Activated CD8-positive, alpha-beta memory T cell treated with anti-CD3 and anti-CD28 coated beads for 48 hours (primary cell): ENCODE measurements around the gene SIX2.
"Not testable (repeated sequence)": the region's sequence is repeated elsewhere in the genome, so short reads cannot be mapped to it uniquely, and the experiment has no call there.

ENCODE experiments used
- DNase-seq, 3 experiments: peaks; one replicate each; pipeline ENCODE4 v3.0.0-alpha.2; 2020; ENCODE audit warnings: low read depth in 2 of 3, low spot score in 2 of 3

SIX2 gene

DNA sequence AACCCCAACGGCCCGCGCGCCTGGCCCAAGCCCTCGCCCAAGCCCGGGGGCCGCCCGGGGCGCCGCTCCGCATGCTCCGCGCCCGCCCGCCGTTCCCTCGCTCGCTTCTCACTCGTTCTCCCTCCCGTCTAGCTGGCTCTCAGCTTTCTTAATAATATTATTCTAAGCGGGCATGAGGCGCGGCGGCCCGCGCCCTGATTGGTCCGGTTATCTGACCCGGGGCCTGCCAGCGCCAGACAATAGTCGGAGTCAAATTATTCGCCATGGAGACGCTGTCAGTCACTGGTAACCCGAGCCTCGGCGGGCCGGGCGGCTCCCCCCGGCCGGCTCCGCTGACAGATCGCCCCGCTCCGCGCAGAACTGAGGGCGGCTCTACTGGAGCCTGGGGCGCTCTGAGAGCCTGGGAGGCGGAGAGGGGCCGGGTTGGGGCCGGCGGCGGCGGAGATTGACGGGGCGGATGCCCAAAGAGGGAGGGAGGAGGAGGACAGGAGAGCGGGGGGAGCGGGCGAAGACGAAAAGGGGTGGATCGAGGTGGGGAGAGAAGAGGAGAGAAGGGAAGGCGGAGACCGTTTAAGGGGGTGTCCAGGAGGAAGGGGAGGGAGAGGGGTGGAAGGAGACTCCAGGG, at the start of gene SIX2:
SIX2 (minus strand) TSS at position 150 of the 625 bp plus-strand sequence. CDS start 342 bp downstream, outside the sequence.
- no peak for DNase-seq

DNA sequence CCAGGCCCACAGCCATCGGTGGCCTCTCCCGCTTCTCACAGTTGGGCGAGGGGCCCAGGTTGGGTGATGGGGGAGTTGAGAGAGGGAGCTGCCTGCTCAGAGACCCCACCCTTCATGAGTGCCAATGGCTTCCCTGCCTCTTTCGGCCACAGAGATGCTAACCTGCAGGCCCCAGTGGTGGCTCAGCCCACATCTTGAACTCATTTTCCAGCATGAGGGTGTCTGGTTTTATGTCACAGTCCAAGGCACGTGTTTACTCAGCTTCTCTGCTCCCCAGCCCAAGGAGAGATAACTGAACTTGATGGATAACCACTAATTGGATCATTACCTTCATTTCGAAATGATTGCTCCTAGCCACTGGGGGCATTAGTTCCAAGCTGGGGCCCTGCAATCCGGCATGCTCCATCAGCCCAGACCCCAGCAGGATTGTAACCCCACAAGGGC, 45.9 kb upstream of the SIX2 start:
- DNase-seq, result no peak

DNA sequence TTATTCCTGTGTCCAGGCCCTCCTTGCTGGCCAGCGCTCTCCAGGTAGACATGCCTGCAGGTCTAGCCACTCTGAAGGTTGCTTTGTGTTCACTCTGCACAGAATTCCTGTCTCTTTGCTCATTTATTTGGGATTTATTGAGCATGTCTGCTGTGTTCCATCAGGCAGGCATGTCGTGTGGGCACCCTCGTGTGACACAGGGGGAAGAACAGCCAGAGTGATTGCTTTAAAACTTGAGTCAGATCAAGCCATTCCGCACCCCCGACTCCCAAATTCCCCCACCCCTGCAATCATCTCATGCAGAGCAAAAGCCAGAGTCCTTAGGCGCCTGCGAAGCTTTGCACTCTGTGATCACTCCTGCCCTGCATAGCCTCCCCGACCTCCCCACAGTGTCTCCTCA, 44.7 kb upstream of the SIX2 start:
- no peak for DNase-seq

DNA sequence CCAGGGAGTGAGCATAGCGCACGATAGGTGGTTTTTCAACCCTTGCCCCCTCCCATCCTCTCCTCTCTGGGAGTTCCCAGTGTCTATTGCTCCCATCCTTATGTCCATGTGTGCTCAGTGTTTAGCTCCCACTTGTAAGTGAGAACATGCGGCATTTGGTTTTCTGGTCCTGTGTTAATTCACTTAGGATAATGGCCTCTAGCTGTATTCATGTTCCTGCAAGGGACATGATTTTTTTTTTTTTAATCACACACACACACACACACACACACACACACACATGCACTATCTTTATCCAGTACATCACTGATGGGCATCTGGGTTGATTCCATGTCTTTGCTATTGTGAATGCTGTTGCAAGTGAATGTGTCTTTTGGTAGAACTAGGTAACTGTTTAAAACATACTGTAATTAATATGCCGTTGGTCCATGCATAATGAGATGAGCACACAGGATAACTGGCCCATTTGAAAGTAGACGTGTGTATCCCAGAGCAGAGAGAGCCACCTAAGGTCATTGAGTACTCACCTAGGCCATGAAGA, 43.2 kb upstream of the SIX2 start:
- DNase-seq, result no peak

DNA sequence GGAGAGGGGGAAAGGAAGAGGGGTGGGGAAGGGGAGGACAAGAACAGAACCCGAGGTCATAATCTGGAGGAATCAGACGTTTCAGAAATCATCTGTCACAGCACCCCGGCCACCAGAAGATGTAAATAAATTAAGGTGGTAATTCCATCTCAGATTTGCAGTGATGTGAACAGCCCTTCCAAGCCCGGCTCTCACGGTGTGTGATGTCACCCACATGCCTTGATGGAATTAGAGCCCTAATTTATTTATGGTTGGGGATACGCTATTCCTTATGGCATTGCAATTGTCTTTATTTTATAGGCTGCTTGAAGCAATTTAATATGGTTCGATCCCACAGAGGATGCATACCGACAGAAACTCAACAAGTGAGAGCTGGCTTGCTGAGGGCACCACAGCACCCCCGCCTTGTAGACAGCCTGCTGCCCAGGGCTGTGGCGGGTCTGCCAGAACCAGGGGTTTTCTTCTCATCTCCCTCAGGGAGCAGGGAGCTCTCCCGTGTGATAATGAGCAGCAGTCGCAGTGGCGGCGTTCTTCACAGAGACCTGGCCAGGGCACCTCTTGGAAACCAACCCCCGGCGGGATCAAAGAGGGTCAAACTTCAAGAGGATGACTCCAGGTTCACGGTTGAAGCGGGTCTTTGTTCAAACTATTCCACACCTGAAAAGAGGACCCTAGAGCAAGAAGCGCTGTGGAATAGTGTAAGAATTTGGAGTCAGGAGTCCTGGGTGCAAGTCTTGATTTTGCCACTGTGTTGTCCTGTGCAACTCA, 40.5 kb upstream of the SIX2 start:
- DNase-seq, result no peak

DNA sequence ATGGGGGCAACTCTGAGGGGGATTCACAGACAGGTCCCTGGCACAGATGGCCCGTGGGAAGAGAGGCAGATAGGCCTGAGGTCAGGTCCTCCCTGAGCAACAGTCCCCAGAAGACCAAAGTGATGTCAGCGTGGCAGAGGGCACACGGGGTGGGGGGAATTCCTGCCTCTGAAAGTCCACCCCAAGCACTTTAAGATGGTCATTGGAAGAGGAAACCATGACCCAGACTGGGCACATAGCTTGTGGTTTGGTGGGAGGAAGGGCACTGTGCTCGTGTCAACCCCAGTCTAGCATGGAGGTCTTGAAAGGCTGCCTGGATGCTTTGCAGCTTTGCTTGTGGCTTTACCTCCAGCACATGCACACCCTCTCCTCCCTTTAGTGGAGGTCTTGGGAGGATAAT, 38.0 kb upstream of the SIX2 start:
- DNase-seq, result no peak

DNA sequence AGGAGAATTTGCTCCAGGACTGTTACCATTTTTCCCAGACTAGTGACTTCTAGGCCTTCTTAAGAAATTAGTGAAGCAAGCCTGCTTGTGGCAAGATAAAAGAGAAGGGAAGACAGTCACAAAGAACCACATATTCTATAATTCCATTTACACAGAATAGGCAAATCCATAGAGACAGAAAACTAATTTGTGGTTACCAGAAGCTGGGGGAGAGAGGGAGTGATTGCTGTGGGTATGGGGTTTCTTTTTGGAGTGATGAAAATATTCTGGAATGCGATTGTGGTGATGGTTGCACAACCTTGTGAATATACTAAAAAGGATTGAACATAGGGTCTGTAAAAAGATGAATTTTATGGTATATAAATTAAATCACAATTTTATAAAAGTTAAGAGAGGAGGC, 37.5 kb upstream of the SIX2 start:
- DNase-seq, result no peak

DNA sequence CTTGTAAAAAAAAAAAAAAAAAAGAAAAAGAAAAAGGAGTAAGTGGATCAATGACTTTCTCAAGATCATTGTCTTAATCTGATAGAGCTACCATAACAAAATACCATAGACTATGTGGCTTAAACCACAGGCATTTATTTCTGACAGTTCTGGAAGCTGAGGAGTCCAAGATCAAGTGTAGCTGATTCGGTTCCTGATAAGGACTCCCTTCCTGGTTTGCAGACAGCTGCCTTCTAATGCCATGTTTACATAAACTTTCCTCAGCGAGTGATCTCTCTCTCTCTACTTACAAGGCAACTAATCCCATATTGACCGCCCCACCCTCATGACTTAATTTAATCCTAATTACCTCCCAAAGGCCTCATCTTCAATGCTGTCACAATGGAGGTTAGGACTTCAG, 36.5 kb upstream of the SIX2 start:
- no peak for DNase-seq

DNA sequence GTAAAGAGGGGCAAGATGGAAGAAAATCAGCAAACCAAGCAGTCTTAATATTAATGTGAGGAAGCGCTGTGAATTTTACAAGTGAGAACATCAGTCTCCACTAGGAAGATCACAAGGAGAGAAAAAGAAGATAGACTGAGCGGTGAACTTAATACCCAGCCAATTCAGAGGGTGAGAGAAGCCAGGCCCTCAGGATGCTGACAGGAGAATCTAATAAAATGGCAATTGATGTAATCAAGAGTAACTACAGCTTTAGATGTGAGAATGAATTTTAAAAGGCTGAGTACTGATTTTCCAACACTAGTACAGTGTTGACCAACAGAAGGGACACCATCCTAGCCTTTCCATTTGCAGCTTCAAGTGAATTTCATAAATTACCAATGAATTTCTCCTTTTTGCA, 35.7 kb upstream of the SIX2 start:
- DNase-seq, result no peak

DNA sequence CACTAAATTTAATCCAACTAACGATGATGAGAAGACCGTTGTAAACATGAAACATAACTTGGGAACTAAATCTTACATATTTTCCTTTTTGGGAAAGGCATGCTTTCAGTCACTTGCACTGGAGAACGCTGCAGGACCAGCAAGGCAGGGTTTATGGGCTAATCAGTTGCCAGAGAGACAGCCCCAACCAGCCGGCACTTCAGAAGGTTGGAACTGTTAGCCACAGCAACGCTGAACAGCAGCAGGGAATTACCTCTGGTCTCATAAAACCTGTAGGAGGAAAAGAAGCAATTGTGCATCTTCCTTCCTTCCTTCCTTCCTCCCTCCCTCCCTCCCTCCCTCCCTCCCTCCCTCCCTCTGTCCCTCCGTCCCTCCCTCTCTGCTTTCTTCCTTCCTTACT, 33.9 kb upstream of the SIX2 start:
- no peak for DNase-seq

DNA sequence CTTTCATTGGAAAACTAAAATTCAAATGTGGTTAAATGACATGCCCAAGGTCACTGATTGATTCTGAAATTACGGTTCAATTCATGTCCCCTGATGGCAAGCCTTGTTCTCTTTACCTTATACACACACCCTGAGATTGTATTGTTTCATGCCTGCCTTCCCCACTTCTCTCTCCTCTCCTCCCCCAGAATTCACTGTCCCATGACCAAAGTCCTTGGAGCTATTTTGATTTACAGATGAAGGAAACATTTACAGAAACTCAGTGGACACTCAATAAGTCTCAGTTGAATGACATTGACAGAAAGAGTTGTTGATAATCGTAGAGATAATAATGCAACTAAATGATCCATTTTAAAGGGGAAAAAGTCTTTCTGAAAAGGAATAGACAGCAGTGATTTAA, 33.1 kb upstream of the SIX2 start:
- no peak for DNase-seq

DNA sequence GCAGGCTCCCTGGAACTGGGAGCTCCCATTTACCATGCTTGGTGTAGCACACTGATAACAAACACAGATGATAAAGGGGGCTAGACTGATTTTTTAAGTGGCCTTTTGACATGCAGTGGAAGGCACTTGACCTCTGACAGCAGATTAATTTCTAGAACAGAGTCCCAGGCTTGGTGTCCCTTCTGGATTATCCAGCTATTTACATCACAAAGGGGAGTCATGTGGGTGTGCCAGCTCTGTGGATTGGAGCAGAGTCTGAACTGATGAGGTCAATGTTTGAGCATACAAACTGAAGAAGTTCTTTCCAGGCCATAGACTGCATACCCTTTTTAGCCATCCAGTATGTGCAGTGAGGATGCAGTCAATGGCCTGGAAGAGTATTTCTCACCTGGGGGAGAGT, 31.5 kb upstream of the SIX2 start:
- DNase-seq, result no peak

DNA sequence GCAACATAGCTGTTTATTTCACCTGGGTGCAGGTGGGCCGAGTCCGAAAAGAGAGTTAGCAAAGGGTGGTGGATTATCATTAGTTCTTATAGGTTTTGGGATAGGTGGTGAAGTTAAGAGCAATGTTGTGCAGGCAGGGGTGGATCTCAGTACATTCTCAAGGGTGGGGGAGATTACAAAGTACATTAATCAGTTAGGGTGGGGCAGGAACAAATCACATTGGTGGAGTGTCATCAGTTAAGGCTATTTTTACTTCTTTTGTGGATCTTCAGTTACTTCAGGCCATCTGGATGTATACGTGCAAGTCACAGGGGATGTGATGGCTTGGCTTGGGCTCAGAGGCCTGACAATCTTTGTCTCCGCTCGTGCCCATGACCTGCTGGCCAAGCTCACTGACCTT, 30.6 kb upstream of the SIX2 start:
- DNase-seq, result not testable (repeated sequence)

DNA sequence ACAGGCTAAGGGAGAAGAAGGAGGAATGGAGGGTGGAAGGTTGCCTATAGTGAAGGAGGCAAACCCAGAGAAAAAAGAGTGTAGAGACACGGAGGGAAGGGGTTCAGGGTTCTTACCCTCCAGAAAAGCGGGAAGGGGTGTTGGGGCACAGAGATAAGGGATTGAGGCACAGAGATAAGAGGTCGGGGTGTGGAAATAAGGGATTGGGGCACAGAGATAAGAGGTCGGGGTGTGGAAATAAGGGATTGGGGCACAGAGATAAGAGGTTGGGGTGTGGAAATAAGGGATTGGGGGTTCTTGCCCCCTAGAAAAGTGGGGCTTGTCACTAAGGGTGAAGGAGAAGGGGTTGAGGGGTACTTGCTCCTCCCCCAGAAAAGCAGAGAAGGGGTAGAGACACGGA, 29.6 kb upstream of the SIX2 start:
- DNase-seq, result not testable (repeated sequence)

DNA sequence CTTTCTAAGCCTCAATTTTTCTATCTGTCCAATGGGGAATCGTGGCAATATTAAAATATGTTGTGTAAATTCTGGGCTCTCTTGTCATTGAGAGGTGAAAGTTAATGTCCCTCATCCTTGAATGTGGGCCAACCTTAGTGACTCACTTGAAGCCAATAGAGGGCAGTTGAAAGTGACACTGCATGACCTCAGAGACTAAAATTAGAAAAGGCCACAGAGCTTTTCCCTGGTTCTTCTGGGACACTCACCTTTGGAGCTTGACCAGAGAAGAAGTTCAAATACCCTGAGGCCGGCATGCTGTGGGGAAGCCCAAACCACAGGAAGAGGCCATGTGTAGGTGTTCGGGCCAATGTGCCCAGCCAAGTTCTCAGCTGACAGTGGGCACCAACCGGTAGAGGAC, 24.1 kb upstream of the SIX2 start:
- DNase-seq, result no peak

DNA sequence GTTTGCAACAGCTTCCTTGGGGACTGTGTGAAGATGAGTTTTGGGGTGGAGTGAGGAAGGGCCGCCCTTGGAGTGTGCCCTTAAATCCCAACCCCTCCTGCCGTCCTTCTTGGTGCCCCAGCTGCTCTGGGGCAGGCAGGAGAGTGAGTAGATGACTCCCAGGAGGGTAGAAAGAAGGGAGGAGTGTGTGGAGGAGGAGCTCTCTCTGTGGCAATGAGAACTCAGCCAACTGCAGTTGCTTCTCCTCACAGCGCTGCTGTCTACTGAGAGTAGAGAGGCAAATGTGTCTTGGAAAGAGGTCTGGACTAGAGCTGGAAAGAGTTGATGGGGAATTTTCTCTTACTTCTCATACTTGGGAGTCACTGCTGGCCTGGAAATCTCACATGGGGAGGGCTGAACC, 21.8 kb upstream of the SIX2 start:
- no peak for DNase-seq

DNA sequence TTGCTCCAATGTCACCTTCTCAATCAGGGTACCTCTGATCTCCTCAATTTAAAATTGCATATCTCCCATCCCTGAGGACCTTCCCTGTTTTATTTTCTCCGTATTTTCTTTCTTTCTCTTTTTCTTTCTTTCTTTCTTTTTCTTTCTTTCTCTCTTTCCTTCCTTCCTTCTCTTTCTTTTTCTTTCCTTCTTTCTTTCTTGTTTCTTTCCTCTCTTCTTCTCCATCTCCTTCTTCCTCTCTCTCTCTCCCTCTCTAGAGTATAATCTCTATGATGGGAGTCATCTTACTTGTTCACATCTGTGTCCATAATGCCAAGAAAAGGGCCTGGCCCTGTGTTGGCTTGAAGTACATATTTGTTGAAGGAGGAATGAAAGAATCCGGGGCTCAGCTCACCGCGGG, 21.3 kb upstream of the SIX2 start:
- no peak for DNase-seq

DNA sequence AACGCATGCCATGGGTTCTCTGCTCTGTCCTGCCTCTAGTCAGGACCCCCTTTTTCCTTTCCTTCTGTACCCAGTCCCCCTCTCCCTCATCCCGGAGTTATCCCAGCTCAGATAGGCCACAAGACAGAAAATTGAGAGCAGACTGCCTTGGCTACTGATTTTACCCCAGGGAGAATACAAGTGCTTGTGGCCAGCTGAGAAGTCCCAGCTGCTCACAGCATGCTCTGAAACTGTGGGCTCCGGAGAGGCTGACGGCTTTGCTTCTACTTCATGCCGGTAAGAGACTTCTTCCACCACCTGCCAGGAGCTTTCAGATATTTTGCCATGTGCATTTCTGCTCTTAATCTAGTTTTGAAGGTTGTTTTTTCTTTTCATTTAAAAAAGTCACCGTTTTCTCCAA, 20.0 kb upstream of the SIX2 start:
- DNase-seq, result no peak

DNA sequence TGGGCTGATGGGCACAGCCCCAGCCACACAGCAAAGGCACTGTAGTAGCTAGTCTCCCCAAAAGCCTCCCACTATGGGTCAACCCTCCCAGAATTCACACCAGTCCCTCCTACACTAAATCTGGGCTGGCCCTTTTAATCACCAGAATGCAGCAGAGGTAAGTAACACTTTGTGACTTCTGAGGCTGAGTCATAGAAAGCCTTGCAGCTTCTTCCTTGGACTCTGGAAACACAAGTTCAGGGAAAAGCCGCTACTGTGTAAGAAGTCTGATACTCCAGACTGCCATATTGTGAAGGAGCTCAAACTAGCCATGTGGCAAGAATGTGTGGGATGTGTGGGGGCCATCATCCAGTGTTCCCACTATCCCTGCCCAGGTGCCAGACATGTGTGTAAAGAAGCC, 19.0 kb upstream of the SIX2 start:
- DNase-seq, result no peak

DNA sequence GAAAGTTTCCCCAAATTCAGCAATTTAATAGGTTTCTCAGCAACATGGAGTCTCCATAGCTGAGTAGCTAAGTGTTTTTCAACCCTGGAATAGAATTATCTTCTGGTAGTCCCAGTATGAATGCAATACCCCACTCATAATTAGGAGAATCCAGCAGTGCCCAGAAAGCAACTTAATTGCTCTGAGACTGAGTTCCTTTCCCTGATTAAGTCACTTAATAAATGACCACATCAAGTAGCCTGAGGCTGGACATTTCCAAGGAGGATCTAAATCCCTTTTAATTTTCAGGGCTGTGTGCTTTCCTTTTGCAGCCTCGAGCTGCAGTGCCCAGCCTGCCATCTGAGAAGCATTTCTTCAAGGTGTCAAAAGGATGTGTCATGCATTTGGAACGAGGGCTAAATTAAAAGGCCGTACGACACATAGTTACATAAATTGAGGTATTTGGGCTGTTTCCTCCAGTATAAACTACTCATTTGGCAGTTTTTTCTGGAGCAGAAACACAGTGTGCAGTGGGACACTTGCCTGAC, 17.7 kb upstream of the SIX2 start:
- DNase-seq, result no peak

DNA sequence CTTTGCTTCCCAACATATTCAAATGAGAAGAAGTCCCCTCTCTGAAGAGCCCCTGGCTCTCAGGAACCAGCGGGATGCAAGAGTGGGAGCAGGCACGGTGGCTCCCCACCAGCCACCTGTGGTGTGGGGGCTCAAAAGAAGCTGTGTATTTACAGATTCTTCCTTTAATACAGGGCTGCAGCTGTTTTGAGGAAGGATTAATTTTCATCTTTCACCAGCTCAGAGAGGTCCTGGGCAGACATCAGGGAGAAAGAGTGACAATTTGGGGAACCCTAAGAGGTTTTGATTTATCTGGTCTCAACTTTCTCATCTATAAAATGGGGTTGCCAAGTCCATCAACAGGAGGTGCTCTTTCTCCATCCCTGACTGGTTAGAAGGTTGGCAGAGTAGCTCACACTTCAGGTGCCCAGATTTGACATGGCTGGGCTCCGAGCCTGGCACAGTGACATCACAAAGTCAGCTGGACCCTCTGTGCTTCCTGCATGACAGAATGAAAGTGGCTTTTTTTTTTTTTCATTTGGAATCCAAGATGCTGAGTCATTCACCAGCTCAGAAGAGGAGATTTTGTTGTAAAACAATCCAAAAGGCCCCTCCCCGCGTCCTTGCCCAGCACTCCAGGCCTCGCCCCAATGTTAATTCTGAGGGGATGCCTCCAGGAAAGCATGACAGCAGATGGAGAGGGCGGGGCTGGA, 15.5 kb upstream of the SIX2 start:
- no peak for DNase-seq

DNA sequence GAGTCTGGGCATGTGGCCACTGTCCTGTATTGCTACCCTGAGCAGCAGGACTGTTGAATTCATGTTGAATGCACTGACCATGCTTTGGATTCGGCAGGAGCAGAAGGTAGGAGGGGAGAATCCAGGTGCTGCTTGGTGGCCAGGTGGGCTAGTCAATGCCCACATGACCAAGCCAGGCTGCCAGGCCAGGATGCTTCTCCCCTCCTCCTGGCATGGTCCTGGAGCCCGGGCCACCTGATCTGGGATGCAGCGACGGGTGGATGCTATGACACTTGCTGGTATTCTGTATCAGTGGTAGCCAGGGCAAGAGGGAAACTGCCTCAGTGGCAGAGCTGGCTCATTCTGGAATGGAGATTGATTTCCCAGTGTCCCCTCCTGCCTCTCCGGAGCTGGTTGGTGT, 14.8 kb upstream of the SIX2 start:
- DNase-seq, result no peak
